Erythroblast (primary cell): ENCODE results near the gene TRAF7.

ENCODE experiments used
- GATA1 ChIP-seq: IDR thresholded peaks from 2 replicates; pipeline ENCODE4 v1.6.1; 2011; ENCODE audit warnings: low read depth, mild to moderate bottlenecking, control low read depth, low read length, moderate library complexity
- POLR2A ChIP-seq: IDR thresholded peaks from 2 replicates; pipeline ENCODE4 v1.6.1; 2011; ENCODE audit warnings: mild to moderate bottlenecking, low read length

DNA sequence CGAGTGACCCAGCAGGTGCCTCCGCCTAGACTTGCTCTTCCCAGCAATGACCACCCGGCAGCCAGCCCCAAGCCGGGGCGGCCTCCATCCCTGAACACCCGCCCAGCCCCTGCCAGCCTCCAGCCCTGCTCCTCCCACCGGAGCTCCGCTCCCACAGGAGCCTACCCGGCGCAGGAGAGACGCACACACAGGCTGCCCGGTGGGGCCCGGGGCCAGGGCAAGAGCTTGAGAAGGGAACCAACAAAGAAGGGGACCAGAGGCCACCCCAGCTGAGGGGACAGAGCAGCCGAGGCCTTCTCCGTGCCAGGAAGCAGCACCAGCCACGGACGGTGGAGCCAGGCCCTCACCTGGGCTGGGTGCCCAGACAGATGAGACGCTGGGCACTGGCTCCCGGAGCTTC, 33.7 kb upstream of the TRAF7 start:
- TF ChIP-seq POLR2A (no peak), GATA1 (no peak)
